Dermis blood vessel endothelial cell (primary cell): ENCODE results near the gene DLX6. TPM values are rescaled to one million over a fixed set of nuclear protein-coding genes. Genes with fewer than 3 reads are reported as not detected.
A peak's percentile ranks its signal among the peaks of the same experiment; 100 is the strongest.

Source experiments
- DNase-seq: peaks from one replicate; pipeline ENCODE4 v3.0.0; 2010
- total RNA-seq: library from RNA; depleted of rRNA; stranded (reverse); fragments of >200 nt; gene quantifications from 2 replicates; pipeline ENCODE4 v1.2.3, GENCODE V29; 2014

DLX6 gene
- total RNA-seq, 1 donor from 2014 or later: not detected

GRCh38 chr7:96996111-96996957 is 9.0 kb upstream of the DLX6 start:
- no peak for DNase-seq

DNA sequence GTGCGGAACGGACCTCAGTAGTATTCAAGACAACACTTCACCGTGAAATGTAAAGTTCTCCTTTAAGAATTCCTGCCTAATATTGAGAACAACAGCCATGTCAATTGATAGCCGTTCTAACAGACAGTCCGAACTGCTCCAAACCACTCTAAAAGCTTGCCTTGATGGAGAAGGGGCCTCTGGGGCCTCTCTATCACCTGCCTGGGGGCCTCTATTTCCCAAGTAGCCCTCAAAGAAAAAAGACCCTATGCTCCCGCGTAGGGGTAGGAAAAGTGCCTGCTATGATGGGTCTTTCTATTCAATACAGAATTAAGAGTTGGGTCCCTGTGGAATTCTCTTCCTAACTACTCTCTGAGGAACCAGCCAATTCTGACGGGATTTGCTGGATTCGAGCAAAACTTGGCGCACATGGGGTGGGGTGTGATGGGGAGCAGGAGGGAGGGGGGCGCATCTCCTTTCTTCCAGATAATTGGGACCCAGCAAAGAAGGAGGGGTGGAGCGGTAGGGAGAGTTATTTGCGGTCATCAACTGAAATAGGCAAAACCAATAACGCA is 8.3 kb upstream of the DLX6 start:
- DNase-seq: no peak

DNA sequence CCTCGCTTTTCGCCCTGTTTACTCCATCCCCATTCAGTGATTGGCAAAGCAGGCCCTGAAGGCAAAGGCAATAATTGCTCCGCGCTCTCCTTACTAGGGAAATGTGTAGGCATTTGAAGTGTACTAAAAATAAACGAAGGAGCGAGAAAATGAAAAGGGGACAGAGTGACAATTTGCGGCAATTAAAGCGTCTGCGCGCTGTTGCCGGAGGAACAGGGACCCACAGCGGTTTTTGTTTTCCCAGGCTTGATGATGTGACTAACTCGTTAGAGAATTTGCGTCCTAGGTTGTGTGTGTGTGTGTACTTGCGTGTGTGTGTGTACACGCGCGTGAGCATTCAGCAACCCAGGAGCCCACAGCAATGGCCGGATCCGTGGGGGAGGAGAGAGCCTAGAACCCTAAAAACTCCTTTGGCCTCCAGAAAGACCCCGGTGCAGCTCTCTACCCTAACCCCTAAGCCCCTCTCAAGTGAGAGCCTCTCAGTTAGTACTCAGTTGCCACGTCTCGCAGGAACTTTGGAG is 7.8 kb upstream of the DLX6 start:
- no peak for DNase-seq

- no peak for DNase-seq
Measured at GRCh38 chr7:96998333-96998732, 7.0 kb upstream of the DLX6 start.

- no peak for DNase-seq
Measured at GRCh38 chr7:96998744-96999143, 6.6 kb upstream of the DLX6 start.

- no peak for DNase-seq
Measured at GRCh38 chr7:97001221-97001620, 4.1 kb upstream of the DLX6 start.

- DNase-seq: no peak
Measured at GRCh38 chr7:97001656-97002554, 3.4 kb upstream of the DLX6 start.

- DNase-seq: no peak
Measured at GRCh38 chr7:97002555-97003261, 2.6 kb upstream of the DLX6 start.

GRCh38 chr7:97003262-97004246 is 1.8 kb upstream of the DLX6 start:
- no peak for DNase-seq

DNA sequence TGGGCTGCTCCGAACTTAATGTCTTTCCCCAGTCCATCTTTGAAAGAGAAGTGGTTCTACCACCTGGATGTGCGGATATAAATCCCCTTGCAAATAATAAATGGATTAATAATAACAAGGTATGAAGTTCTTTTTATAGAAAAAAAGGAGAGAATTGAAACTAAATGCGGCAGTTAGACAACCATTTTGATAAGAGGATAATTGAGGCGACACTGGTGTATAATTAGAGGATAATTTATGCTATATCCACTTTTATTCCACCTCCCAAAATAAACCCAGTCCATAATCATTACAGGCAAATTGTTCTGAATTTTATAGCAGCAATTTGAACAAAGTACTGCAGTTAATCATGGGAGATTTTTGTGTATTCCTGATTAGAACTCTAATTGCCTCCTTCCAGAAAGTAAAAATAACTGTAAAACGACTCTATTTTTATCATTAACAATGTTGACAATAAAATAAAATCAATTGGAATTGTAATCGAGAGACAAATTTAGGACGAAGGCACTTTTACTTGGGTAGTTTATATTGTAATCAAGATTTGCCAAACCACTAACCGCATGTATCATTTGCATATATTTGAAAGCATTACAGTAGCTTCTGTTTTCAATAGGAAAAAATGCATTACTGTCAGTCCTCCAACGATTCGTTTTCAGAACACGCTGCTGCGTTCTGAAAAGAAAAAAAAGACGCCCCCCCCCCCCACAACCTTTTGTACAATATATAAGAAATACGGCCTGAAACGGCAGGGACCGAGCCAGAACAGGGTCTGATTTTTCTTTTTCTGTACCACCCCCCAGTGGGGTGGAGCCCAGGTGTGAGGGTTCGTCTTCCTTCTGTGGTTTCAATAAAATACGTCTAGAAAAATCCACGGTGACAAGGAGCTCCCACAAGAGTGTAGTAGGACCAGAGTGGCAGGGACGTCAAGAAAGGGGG is 838 bp upstream of the DLX6 start:
- no peak for DNase-seq

GRCh38 chr7:97006055-97006815 is 882 bp downstream of the DLX6 start:
- DNase-seq: peak; percentile 44

GRCh38 chr7:97006816-97007582 is 1.6 kb downstream of the DLX6 start:
- DNase-seq: no peak

- DNase-seq: no peak
Measured at GRCh38 chr7:97007583-97007861, 2.2 kb downstream of the DLX6 start.

GRCh38 chr7:97008275-97008917 is 3.0 kb downstream of the DLX6 start:
- DNase-seq: no peak

GRCh38 chr7:97009753-97010732 is 4.7 kb downstream of the DLX6 start:
- DNase-seq: no peak

DNA sequence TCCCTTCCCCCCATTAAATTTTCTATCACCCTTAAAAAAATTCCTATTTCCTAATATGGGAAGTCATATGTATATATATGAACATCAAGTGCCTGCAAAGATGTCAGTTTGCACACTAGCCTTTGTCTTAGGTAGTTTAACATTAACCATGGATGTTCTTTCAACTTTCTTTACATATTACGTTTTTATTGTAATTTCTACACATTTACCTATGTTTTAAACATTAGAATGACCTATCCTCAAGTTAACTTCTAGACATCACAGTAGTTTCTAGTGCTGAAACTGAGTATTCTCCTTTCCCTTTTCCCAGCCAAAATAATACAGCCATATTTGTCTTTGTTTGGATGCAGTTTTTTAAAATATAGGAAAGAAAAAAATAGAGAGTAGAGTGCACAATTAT is 5.8 kb downstream of the DLX6 start:
- no peak for DNase-seq
